SK-N-SH (cell line): ENCODE data around the gene GRM5. TPM values are rescaled to one million over a fixed set of nuclear protein-coding genes. Genes with fewer than 3 reads are reported as not detected.

Experiments
- CTCF ChIA-PET: fragments of 300-600, 350-600 bp; formaldehyde crosslinking; extraction: SDS; loops from one replicate; lab custom pipeline; 2021; lab: Yijun Ruan, JAX
- POLR2A ChIA-PET: fragments of 350-600 bp; sonication (Branson Sonifier 250); formaldehyde crosslinking; extraction: SDS; loops from one replicate; lab custom pipeline; 2020; ENCODE audit warnings: antibody characterized with exemption, inconsistent platforms; lab: Yijun Ruan, JAX
- DNase-seq: peaks from one replicate; pipeline ENCODE4 v3.0.0; 2012
- H2AFZ ChIP-seq: fragments of 200-600 bp; sonication (generic); 2 replicates; pipeline ENCODE4 v1.8.1; 2016; ENCODE audit warnings: antibody characterized with exemption, mild to moderate bottlenecking, low read depth
- H3F3A ChIP-seq: fragments of 200-600 bp; sonication (generic); replicated peaks from 2 replicates; pipeline ENCODE3; 2016; ENCODE audit warnings: antibody characterized with exemption, mild to moderate bottlenecking; ENCODE audit not compliant: insufficient read depth
- H3K27ac ChIP-seq, 2 experiments: fragments of 200-500 bp in 1 of 2; fragments of 200-600 bp in 1 of 2; sonication (Bioruptor generic) in 1 of 2; sonication (generic), shearing (Covaris generic) in 1 of 2; 2 replicates each; pipeline versions ENCODE4 v1.5.1 to v1.6.1; 2014 to 2016; ENCODE audit warnings: low read depth in 2 of 2, inconsistent platforms in 1 of 2, low read length in 1 of 2, mild to moderate bottlenecking in 1 of 2, mixed read lengths in 1 of 2
- H3K27me3 ChIP-seq: fragments of 200-600 bp; sonication (generic), shearing (Covaris generic); 2 replicates; pipeline ENCODE4 v1.6.1; 2016; ENCODE audit warnings: mixed run types; ENCODE audit not compliant: insufficient read depth
- H3K36me3 ChIP-seq, 2 experiments: fragments of 200-500 bp in 1 of 2; fragments of 200-600 bp in 1 of 2; sonication (Bioruptor generic) in 1 of 2; sonication (generic) in 1 of 2; replicated peaks in 1 of 2; 2 replicates each; pipeline versions ENCODE3 to v1.5.1; 2014 to 2016; ENCODE audit warnings: low read length in 1 of 2, mild to moderate bottlenecking in 1 of 2; ENCODE audit not compliant: insufficient read depth in 2 of 2, control insufficient read depth in 1 of 2
- H3K4me1 ChIP-seq, 2 experiments: fragments of 200-500 bp in 1 of 2; fragments of 200-600 bp in 1 of 2; sonication (Bioruptor generic) in 1 of 2; sonication (generic), shearing (Covaris generic) in 1 of 2; 2 replicates each; pipeline versions ENCODE4 v1.5.1 to v1.6.1; 2014 to 2016; ENCODE audit warnings: low read depth in 1 of 2, low read length in 1 of 2, mixed run types in 1 of 2; ENCODE audit not compliant: insufficient read depth in 2 of 2, control insufficient read depth in 1 of 2
- H3K4me2 ChIP-seq: fragments of 200-600 bp; sonication (generic), shearing (Covaris generic); 2 replicates; pipeline ENCODE4 v1.6.1; 2017; ENCODE audit warnings: mixed run types
- H3K4me3 ChIP-seq, 2 experiments: fragments of 200-500 bp in 1 of 2; fragments of 200-600 bp in 1 of 2; sonication (Bioruptor generic) in 1 of 2; sonication (generic), shearing (Covaris generic) in 1 of 2; 2 replicates each; pipeline versions ENCODE4 v1.5.1 to v1.8.1; 2014 to 2016; ENCODE audit warnings: low read depth in 2 of 2, inconsistent platforms in 1 of 2, low read length in 1 of 2, mild to moderate bottlenecking in 1 of 2, mixed read lengths in 1 of 2, moderate library complexity in 1 of 2
- H3K79me2 ChIP-seq: fragments of 200-600 bp; sonication (generic); 2 replicates; pipeline ENCODE4 v1.8.1; 2017; ENCODE audit warnings: mild to moderate bottlenecking; ENCODE audit not compliant: insufficient read depth
- H3K9ac ChIP-seq: fragments of 200-600 bp; sonication (generic); 2 replicates; pipeline ENCODE4 v1.6.1; 2017; ENCODE audit warnings: mixed run types
- H3K9me2 ChIP-seq: fragments of 200-600 bp; sonication (generic); 2 replicates; pipeline ENCODE4 v1.6.1; 2017; ENCODE audit warnings: mixed run types
- H3K9me3 ChIP-seq: fragments of 200-600 bp; sonication (generic); 2 replicates; pipeline ENCODE4 v1.6.1; 2017; ENCODE audit warnings: mixed run types, mild to moderate bottlenecking, moderate library complexity
- H4K20me1 ChIP-seq: fragments of 200-600 bp; sonication (generic); 2 replicates; pipeline ENCODE4 v1.6.1; 2017; ENCODE audit warnings: mild to moderate bottlenecking, mixed run types; ENCODE audit not compliant: insufficient read depth
- EP300 ChIP-seq, 2 experiments: IDR thresholded peaks; 2 replicates each; pipeline versions ENCODE4 v1.4.0 to v1.6.1; 2012; ENCODE audit warnings: borderline replicate concordance in 1 of 2, low read depth in 1 of 2, low read length in 1 of 2
- EZH2phosphoT487 ChIP-seq: fragments of 200-600 bp; sonication (generic); IDR thresholded peaks from 2 replicates; pipeline ENCODE4 v1.6.1; 2017; ENCODE audit warnings: low read depth, mixed run types, mild to moderate bottlenecking, antibody characterized with exemption, moderate library complexity, borderline replicate concordance
- FOXJ3 ChIP-seq: sonication (generic); formaldehyde crosslinking; IDR thresholded peaks from 2 replicates; pipeline ENCODE4 v1.5.1; 2020; ENCODE audit warnings: mild to moderate bottlenecking, missing genetic modification reagents
- FOXM1 ChIP-seq: IDR thresholded peaks from 2 replicates; pipeline ENCODE4 v1.4.0; 2012; ENCODE audit warnings: low read depth, mild to moderate bottlenecking
- GATA2 ChIP-seq: sonication (generic); formaldehyde crosslinking; IDR thresholded peaks from 2 replicates; pipeline ENCODE4 v1.5.0; 2020; ENCODE audit warnings: mild to moderate bottlenecking, missing genetic modification reagents
- IRF3 ChIP-seq: fragments of 150-350 bp; IDR thresholded peaks from 2 replicates; pipeline ENCODE4 v1.6.1; 2016; ENCODE audit warnings: mild to moderate bottlenecking, low read depth, low read length
- MAX ChIP-seq: IDR thresholded peaks from 2 replicates; pipeline ENCODE4 v1.4.0; 2012; ENCODE audit warnings: low read depth
- PBX3 ChIP-seq: IDR thresholded peaks from 2 replicates; pipeline ENCODE4; 2012
- POLR2AphosphoS5 ChIP-seq: IDR thresholded peaks from 2 replicates; pipeline ENCODE4 v1.6.1; 2012; ENCODE audit warnings: low read depth, low read length
- RFX5 ChIP-seq: IDR thresholded peaks from 2 replicates; pipeline ENCODE4 v1.6.1; 2012; ENCODE audit warnings: mild to moderate bottlenecking, improper control_type of control experiment, low read length
- SMC3 ChIP-seq: IDR thresholded peaks from 2 replicates; pipeline ENCODE4 v1.6.1; 2012; ENCODE audit warnings: low read depth, low read length, improper control_type of control experiment
- TCF12 ChIP-seq: IDR thresholded peaks from 2 replicates; pipeline ENCODE4 v1.4.0; 2012
- TEAD4 ChIP-seq: IDR thresholded peaks from 2 replicates; pipeline ENCODE4 v1.4.0; 2012; ENCODE audit warnings: mild to moderate bottlenecking, borderline replicate concordance; ENCODE audit not compliant: insufficient read depth
- USF1 ChIP-seq: IDR thresholded peaks from 2 replicates; pipeline ENCODE4 v1.4.0; 2012; ENCODE audit warnings: low read depth, borderline replicate concordance
- USF2 ChIP-seq: fragments of 150-350 bp; IDR thresholded peaks from 2 replicates; pipeline ENCODE4 v1.6.1; 2017; ENCODE audit warnings: antibody characterized with exemption, low read length, low read depth, borderline replicate concordance
- ZBTB33 ChIP-seq: IDR thresholded peaks from 2 replicates; pipeline ENCODE4 v1.4.0; 2012; ENCODE audit warnings: low read depth, borderline replicate concordance
- WGBS: methylation state at CpG from one replicate; pipeline ENCODE4 v1.1.6; 2017; ENCODE audit warnings: low lambda C conversion rate; 5-methylcytosine and 5-hydroxymethylcytosine counted together
- polyA plus RNA-seq, 3 experiments: library from polyadenylated mRNA; depleted of rRNA; stranded (reverse); fragments of >200 nt; gene quantifications; 2 replicates each; pipeline ENCODE4 v1.2.3, GENCODE V29; 2012

Gene GRM5
- polyA plus RNA-seq, 1 of the 3 experiments (the other 2 are of a cell fraction) = not detected

- no peak for DNase-seq
- CTCF ChIA-PET = no interaction called here
- Histone ChIP-seq H3K9me2 (no peaks in the 10 kb centered on the region), H3K4me2 (no peak overlapping the region), H3K79me2 (no peaks in the 10 kb centered on the region), H2AFZ (no peak overlapping the region), H3K36me3 (no peaks in the 10 kb centered on the region), H3F3A (no peaks in the 10 kb centered on the region), H3K9ac (no peak overlapping the region), H3K4me3 (no peak overlapping the region), H3K27ac (no peak overlapping the region), H3K9me3 (no peaks in the 10 kb centered on the region), H4K20me1 (no peaks in the 10 kb centered on the region), H3K4me1 (no peaks in the 10 kb centered on the region), H3K27me3 (peaks cover 4% of the 10 kb centered on the region; the same call in 1 of the 2 replicates)
- POLR2A ChIA-PET = no interaction called here
- TF ChIP-seq FOXJ3 (CRISPR knock-in tag) (no peak), MAX (no peak), USF1 (no peak), TCF12 (no peak)
- WGBS = 21% methylated on average over 4 of the region's 4 CpGs
Measured at GRCh38 chr11:88626216-88626615, 439.6 kb downstream of the GRM5 start.

GRCh38 chr11:88623531-88623930 is 442.3 kb downstream of the GRM5 start:
- Histone ChIP-seq H3K9ac (no peak overlapping the region), H4K20me1 (no peaks in the 10 kb centered on the region), H3K4me1 (no peaks in the 10 kb centered on the region), H3K27ac (no peak overlapping the region), H3K4me2 (no peak overlapping the region), H3K9me3 (no peaks in the 10 kb centered on the region), H2AFZ (no peak overlapping the region), H3K27me3 (peaks cover 4% of the 10 kb centered on the region; the same call in 1 of the 2 replicates), H3F3A (no peaks in the 10 kb centered on the region), H3K9me2 (no peaks in the 10 kb centered on the region), H3K36me3 (no peaks in the 10 kb centered on the region), H3K4me3 (no peak overlapping the region), H3K79me2 (no peaks in the 10 kb centered on the region)
- no peak for DNase-seq
- POLR2A ChIA-PET = no interaction called here
- CTCF ChIA-PET = no interaction called here
- WGBS = 33% methylated on average over 1 of the region's 1 CpG
- TF ChIP-seq FOXJ3 (CRISPR knock-in tag) (no peak), TEAD4 (no peak), TCF12 (no peak), RFX5 (no peak), IRF3 (no peak), USF1 (no peak), PBX3 (no peak), GATA2 (CRISPR knock-in tag) (no peak), EP300 (IDR thresholded peaks at IDR 0.05; ENCODE audit: borderline replicate concordance in 1 of 2, low read depth in 1 of 2, low read length in 1 of 2) (no peak), USF2 (no peak), FOXM1 (no peak), POLR2AphosphoS5 (no peak), ZBTB33 (no peak), MAX (no peak), SMC3 (no peak), EZH2phosphoT487 (no peak)
